ENCODE data around the gene ERVH48-1. TPM values are rescaled to one million over a fixed set of nuclear protein-coding genes. Genes with fewer than 3 reads are reported as not detected.
A peak's percentile ranks its signal among the peaks of the same experiment; 100 is the strongest.

Gene ERVH48-1
- total RNA-seq, 1 experiment from 2014 or later, result 0.05 TPM

DNA sequence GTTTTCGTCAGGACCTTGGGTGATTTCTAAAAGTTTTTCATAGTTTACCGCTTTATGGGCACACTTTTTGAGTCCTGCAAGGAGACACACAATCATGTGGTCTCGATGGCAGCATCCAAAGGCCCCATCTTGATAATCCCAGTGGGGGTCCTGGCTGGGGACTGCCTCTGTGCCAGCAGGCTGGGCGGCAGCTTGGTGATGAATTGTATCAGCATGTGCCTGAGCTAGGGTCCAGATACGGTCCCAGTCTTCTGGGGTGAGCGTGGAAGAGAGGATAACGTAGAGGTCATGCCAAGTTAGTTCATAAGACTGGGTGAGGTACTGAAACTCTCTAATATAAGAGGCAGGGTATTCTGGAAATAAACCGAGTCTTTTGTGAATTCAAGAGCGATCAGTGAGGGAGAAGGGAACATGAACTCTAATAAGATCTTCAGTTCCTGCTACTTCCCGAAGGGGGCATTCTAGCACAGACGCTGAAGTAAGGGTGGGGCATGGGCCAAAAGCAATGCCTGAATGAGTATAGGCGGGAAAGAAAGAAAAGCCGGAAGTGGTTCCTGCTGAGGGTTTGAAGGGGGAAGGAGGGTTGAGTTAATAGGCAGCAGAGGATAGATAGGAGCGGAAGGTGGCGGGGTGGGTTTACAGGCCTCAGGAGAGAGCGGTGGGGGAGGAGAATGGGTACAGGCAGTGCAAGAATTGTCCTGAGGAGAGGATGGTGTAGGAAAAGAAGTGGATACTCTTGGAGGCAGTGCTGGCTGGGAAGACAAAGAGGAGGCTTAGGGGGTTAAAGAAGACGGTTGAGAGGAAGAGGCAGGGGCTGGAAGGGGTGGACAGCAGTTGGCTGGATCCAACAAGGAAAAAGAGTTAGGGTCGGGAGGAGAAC is 1.6 kb downstream of the ERVH48-1 start:
- in situ Hi-C loops (cut with HindIII; ENCODE audit: low pct_unique_long_range_greater_than_20kb, low sequenced_read_pairs) (no loop called here), intact Hi-C loops (cut with micrococcal nuclease; ENCODE audit: unreplicated experiment) (no loop called here)
- Histone ChIP-seq H3K4me3 (ENCODE audit: low read depth in 2 of 2, low read length in 2 of 2) (no peak overlapping the region), H3K36me3 (ENCODE audit: control insufficient read depth, insufficient read depth, low read length) (no peaks in the 10 kb centered on the region), H3K27ac (ENCODE audit: low read length) (peak overlapping the region; percentile 52), H3K27me3 (ENCODE audit: control insufficient read depth, insufficient read depth, low read length) (no peaks in the 10 kb centered on the region), H3K4me1 (ENCODE audit: control insufficient read depth, insufficient read depth, low read length) (peaks cover 3% of the 10 kb centered on the region; the same call in 1 of the 2 replicates), H3K9me3 (ENCODE audit: control insufficient read depth, insufficient read depth, low read depth, low read length) (no peaks in the 10 kb centered on the region)
- ChIA-PET CTCF (no interaction called here), POLR2A (no interaction called here)
- no TSS peak for BruUV-seq (replicated peaks)
- TF ChIP-seq, protein P1, sequence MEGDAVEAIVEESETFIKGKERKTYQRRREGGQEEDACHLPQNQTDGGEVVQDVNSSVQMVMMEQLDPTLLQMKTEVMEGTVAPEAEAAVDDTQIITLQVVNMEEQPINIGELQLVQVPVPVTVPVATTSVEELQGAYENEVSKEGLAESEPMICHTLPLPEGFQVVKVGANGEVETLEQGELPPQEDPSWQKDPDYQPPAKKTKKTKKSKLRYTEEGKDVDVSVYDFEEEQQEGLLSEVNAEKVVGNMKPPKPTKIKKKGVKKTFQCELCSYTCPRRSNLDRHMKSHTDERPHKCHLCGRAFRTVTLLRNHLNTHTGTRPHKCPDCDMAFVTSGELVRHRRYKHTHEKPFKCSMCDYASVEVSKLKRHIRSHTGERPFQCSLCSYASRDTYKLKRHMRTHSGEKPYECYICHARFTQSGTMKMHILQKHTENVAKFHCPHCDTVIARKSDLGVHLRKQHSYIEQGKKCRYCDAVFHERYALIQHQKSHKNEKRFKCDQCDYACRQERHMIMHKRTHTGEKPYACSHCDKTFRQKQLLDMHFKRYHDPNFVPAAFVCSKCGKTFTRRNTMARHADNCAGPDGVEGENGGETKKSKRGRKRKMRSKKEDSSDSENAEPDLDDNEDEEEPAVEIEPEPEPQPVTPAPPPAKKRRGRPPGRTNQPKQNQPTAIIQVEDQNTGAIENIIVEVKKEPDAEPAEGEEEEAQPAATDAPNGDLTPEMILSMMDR (IDR thresholded peaks at IDR 0.05), result peak; percentile 79
- TF ChIP-seq POLR2AphosphoS5 (IDR thresholded peaks at IDR 0.05; ENCODE audit: low read depth, low read length) (no peak), TCF7L2 (IDR thresholded peaks at IDR 0.05; ENCODE audit: low read depth, low read length) (no peak)
- TF ChIP-seq, protein P2, sequence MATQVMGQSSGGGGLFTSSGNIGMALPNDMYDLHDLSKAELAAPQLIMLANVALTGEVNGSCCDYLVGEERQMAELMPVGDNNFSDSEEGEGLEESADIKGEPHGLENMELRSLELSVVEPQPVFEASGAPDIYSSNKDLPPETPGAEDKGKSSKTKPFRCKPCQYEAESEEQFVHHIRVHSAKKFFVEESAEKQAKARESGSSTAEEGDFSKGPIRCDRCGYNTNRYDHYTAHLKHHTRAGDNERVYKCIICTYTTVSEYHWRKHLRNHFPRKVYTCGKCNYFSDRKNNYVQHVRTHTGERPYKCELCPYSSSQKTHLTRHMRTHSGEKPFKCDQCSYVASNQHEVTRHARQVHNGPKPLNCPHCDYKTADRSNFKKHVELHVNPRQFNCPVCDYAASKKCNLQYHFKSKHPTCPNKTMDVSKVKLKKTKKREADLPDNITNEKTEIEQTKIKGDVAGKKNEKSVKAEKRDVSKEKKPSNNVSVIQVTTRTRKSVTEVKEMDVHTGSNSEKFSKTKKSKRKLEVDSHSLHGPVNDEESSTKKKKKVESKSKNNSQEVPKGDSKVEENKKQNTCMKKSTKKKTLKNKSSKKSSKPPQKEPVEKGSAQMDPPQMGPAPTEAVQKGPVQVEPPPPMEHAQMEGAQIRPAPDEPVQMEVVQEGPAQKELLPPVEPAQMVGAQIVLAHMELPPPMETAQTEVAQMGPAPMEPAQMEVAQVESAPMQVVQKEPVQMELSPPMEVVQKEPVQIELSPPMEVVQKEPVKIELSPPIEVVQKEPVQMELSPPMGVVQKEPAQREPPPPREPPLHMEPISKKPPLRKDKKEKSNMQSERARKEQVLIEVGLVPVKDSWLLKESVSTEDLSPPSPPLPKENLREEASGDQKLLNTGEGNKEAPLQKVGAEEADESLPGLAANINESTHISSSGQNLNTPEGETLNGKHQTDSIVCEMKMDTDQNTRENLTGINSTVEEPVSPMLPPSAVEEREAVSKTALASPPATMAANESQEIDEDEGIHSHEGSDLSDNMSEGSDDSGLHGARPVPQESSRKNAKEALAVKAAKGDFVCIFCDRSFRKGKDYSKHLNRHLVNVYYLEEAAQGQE (IDR thresholded peaks at IDR 0.05; ENCODE audit: insufficient read depth in 1 of 2, low read depth in 2 of 2, low read length in 1 of 2), result no peak
- DNase-seq (ENCODE audit: low read depth, low spot score) (peak; percentile 41), ATAC-seq (peak; percentile 89)

DNA sequence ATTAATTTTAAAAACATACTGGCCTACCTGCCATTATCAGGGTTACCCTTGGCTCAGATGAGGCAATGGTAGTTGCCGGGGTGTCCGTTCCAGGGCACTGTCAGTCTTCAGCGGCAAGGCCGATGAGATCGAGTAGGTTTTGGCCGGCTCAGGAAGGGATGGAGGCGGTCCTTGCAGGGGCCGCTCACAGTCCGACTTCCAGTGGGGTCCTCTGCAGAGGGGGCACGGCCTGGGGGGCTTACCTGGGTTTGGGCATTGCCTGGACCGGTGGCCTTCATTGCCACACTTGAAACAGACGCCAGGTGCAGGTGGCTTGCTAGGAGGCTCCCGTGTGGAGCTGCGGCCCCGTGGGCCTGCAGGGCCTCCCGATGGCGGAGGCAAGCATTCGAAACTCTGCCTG is 2.5 kb downstream of the ERVH48-1 start:
- Histone ChIP-seq H3K27ac (ENCODE audit: low read length) (no peak overlapping the region), H3K9me3 (ENCODE audit: control insufficient read depth, insufficient read depth, low read depth, low read length) (no peaks in the 10 kb centered on the region), H3K36me3 (ENCODE audit: control insufficient read depth, insufficient read depth, low read length) (no peaks in the 10 kb centered on the region), H3K4me1 (ENCODE audit: control insufficient read depth, insufficient read depth, low read length) (peaks cover 3% of the 10 kb centered on the region; the same call in 1 of the 2 replicates), H3K4me3 (ENCODE audit: low read depth in 2 of 2, low read length in 2 of 2) (no peak overlapping the region), H3K27me3 (ENCODE audit: control insufficient read depth, insufficient read depth, low read length) (no peaks in the 10 kb centered on the region)
- intact Hi-C loops (cut with micrococcal nuclease; ENCODE audit: unreplicated experiment), result no loop called here
- TF ChIP-seq, protein P2 (IDR thresholded peaks at IDR 0.05; ENCODE audit: insufficient read depth in 1 of 2, low read depth in 2 of 2, low read length in 1 of 2), result no peak
- TF ChIP-seq, protein P1 (IDR thresholded peaks at IDR 0.05), result no peak
- TF ChIP-seq SIN3A (IDR thresholded peaks at IDR 0.05; ENCODE audit: borderline replicate concordance, insufficient read depth, low read depth, low read length), result no peak
- no peak for TF ChIP-seq POLR2AphosphoS5 (IDR thresholded peaks at IDR 0.05; ENCODE audit: low read depth, low read length)
- TF ChIP-seq TCF7L2 (IDR thresholded peaks at IDR 0.05; ENCODE audit: low read depth, low read length), result no peak
- no TSS peak for BruUV-seq (replicated peaks)
- POLR2A ChIA-PET, result no interaction called here
- in situ Hi-C loops (cut with HindIII; ENCODE audit: low pct_unique_long_range_greater_than_20kb, low sequenced_read_pairs), result no loop called here
- CTCF ChIA-PET, result no interaction called here
- no peak for DNase-seq (ENCODE audit: low read depth, low spot score)
- ATAC-seq, result no peak
